NB4 (cell line): ENCODE measurements around the gene PTPN3.
A peak's percentile ranks its signal among the peaks of the same experiment; 100 is the strongest.

ENCODE experiments used
- DNase-seq: peaks from one replicate; pipeline ENCODE4 v3.0.0; 2010; ENCODE audit warnings: low read depth
- H3K4me3 ChIP-seq: one replicate; pipeline ENCODE4 v1.5.1; 2011; ENCODE audit warnings: mild to moderate bottlenecking, low read depth, low read length, moderate library complexity
- MYC ChIP-seq: IDR thresholded peaks from 2 replicates; pipeline ENCODE4 v1.6.1; 2011; ENCODE audit warnings: low read depth, low read length
- POLR2A ChIP-seq: IDR thresholded peaks from 2 replicates; pipeline ENCODE4 v1.6.1; 2011; ENCODE audit warnings: mild to moderate bottlenecking; ENCODE audit not compliant: insufficient read length; ENCODE audit errors: extremely low read depth
- TF ChIP-seq, protein P1 (sequence below): IDR thresholded peaks from 2 replicates; pipeline ENCODE4 v1.6.1; 2011; ENCODE audit warnings: low read depth, low read length
- TF ChIP-seq, protein P2 (sequence below): IDR thresholded peaks from one replicate; pipeline ENCODE4 v1.5.1; 2012; ENCODE audit warnings: low read depth, low read length

Gene PTPN3

DNA sequence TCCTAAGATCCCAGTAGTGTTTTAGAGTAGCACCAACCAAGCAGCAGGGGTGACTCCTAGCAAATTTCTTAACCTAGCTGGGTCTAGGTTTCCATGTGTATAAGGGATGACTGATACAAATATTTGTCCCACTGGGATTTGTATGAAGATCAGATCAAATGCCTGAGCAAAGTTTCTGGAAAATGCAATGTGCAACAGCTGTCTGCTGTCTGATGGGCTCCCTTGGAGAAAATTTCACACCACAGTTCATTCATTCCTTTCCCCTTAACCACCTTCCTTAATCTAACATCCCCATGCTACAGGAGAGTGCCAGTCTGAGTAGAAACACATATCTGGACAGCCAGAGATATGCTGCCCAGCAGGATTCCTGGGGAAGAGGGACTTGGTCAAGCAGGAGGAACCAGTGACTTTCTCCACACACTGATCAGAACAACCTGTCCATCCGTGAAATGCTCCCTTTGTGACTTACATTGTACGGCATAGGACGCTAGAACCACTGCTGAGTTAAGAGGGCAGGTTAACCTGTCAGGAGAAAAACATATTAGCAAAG lies 53.3 kb downstream of the PTPN3 start:
- H3K4me3 ChIP-seq = no peak overlapping the region
- DNase-seq = no peak
- TF ChIP-seq MYC (no peak), POLR2A (no peak)
- TF ChIP-seq, protein P1, sequence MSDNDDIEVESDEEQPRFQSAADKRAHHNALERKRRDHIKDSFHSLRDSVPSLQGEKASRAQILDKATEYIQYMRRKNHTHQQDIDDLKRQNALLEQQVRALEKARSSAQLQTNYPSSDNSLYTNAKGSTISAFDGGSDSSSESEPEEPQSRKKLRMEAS = no peak
- TF ChIP-seq, protein P2, sequence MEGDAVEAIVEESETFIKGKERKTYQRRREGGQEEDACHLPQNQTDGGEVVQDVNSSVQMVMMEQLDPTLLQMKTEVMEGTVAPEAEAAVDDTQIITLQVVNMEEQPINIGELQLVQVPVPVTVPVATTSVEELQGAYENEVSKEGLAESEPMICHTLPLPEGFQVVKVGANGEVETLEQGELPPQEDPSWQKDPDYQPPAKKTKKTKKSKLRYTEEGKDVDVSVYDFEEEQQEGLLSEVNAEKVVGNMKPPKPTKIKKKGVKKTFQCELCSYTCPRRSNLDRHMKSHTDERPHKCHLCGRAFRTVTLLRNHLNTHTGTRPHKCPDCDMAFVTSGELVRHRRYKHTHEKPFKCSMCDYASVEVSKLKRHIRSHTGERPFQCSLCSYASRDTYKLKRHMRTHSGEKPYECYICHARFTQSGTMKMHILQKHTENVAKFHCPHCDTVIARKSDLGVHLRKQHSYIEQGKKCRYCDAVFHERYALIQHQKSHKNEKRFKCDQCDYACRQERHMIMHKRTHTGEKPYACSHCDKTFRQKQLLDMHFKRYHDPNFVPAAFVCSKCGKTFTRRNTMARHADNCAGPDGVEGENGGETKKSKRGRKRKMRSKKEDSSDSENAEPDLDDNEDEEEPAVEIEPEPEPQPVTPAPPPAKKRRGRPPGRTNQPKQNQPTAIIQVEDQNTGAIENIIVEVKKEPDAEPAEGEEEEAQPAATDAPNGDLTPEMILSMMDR = no peak

DNA sequence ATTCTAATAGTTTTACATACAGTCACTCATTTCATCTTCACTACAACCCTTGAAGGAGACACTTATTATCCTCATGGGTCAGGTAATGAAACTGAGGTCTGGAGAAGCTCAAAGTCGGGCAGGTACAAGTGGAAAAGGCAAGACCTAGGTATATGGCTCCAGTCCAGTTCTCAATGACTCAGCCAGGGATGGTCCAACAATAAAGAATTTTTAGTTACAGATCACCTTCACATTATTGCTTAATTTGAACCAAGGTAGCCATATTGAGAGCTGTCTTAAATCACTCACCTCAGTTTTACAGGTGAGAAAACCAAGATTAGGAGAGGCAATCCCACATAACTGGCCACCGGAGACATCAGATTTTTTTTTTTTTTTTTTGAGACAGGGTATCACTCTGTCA lies 55.4 kb downstream of the PTPN3 start:
- TF ChIP-seq POLR2A (no peak), MYC (no peak)
- TF ChIP-seq, protein P1 = no peak
- TF ChIP-seq, protein P2 = no peak
- no peak overlapping the region for H3K4me3 ChIP-seq
- DNase-seq = no peak

DNA sequence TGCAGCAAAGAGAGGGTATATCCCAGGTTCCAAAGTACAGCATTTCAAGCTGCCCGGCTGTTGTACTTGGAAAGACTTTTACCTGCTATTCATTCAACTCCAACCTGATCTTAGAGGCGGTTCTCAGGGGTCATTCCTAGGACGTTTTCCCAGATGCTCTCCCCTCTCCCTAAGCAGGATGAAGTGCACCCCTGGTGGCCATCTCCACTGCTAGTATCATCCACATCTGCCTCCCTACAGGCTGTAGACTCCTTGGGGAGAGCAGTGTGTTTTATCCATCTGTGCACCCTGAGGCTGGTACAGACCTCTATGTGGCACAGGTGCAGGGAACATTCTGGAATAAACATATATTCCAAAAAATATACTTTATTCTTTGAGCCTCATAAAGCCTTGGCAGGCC lies 56.8 kb downstream of the PTPN3 start:
- DNase-seq = no peak
- H3K4me3 ChIP-seq = no peak overlapping the region
- TF ChIP-seq POLR2A = no peak
- TF ChIP-seq, protein P1 = no peak
- TF ChIP-seq MYC = no peak
- TF ChIP-seq, protein P2 = peak; percentile 19

DNA sequence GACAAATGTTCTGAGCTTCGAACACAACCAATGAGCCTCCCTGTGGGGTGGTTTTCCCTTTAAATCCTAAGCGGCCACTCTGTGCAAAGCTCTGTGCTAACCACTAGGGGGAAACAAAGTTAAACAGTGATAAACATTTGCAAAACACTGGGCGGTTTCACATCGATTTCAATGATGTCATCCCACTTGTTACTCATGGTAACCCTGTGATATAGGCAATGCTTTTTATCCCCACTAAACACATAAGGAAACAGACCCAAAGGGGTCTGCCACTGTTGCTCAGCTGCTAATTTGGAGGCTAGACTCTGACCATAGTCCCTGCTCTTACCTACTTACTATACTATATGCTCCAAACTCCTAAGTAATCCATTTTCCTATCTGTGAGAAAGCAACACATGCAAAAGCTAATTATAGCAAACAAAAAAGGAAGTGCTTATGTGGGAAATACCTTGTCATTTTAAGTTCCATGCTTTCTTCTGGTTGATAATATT lies 57.3 kb downstream of the PTPN3 start:
- TF ChIP-seq, protein P2 = peak; percentile 84
- TF ChIP-seq, protein P1 = no peak
- H3K4me3 ChIP-seq = no peak overlapping the region
- peak; percentile 91 for DNase-seq

DNA sequence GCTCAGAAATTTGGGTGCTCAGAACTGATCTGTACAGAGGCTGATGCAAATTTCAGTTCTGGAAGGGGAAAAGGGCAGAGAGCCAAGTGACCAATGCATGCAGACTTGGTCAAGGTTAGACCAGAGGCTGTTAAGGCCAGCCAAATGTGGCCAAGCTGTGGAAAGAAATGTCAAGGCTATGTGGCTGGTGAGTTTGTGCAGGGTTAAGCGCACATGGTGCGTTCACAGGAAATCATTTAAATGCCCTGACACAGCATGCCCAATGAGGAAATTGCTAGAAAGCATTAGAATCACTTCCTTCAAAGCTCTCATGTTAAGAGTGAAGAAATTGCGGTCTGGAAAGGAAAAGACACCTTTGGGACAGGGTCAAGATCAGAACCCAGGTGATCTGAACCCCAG lies 58.0 kb downstream of the PTPN3 start:
- peak; percentile 52 for DNase-seq
- no peak overlapping the region for H3K4me3 ChIP-seq
- TF ChIP-seq, protein P1 = peak; percentile 95
- TF ChIP-seq MYC (peak; percentile 74), POLR2A (no peak)
- TF ChIP-seq, protein P2 = no peak
